ENCODE results near the gene ASB7.

Gene ASB7

GRCh38 chr15:100565591-100565990 lies 36.8 kb upstream of the ASB7 start:
- DNase-seq (ENCODE audit: low read depth): peak; percentile 38
- TF ChIP-seq POLR2A (IDR thresholded peaks at IDR 0.05; ENCODE audit: extremely low read depth, insufficient read length) (no peak), MYC (IDR thresholded peaks at IDR 0.05; ENCODE audit: low read depth, low read length) (no peak), MAX (IDR thresholded peaks at IDR 0.05; ENCODE audit: low read depth, low read length) (no peak)
- TF ChIP-seq, protein P1, sequence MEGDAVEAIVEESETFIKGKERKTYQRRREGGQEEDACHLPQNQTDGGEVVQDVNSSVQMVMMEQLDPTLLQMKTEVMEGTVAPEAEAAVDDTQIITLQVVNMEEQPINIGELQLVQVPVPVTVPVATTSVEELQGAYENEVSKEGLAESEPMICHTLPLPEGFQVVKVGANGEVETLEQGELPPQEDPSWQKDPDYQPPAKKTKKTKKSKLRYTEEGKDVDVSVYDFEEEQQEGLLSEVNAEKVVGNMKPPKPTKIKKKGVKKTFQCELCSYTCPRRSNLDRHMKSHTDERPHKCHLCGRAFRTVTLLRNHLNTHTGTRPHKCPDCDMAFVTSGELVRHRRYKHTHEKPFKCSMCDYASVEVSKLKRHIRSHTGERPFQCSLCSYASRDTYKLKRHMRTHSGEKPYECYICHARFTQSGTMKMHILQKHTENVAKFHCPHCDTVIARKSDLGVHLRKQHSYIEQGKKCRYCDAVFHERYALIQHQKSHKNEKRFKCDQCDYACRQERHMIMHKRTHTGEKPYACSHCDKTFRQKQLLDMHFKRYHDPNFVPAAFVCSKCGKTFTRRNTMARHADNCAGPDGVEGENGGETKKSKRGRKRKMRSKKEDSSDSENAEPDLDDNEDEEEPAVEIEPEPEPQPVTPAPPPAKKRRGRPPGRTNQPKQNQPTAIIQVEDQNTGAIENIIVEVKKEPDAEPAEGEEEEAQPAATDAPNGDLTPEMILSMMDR (IDR thresholded peaks at IDR 0.05; ENCODE audit: low read depth, low read length): no peak
- no peak overlapping the region for H3K4me3 ChIP-seq (ENCODE audit: low read depth, low read length)

DNA sequence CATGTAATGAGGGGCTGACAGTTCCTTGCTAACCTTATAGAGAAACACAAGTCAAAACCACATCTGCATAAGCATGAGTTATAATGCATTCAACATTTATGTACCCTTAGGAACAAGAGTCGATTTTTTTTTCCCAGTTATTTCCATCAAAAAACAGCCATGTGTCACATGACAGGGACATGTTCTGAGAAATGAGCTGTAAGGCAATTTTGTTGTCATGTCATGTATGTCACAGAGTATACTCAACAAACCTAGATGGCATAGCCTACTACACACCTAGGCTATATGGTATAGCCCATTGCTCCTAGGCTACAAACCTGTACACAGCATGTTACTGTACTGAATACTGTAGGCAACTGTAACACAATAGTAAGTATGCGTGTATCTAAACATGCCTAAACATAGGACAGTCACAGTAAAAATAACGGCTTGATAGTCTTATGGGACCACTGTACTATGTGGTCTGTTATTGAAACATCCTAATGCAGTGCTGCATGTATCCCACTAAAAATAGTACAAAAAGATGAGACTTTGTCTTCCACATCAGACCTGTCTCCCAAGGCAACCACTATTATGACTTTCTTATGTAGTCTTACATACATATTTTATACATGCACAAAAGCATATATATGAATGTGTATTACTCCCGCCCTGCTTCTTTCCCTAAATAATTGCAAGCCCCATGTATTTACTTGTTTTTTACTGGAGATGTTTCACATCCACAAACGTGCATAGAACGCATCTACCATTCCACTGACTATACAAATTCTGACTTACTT lies 35.4 kb upstream of the ASB7 start:
- TF ChIP-seq, protein P1 (IDR thresholded peaks at IDR 0.05; ENCODE audit: low read depth, low read length): no peak
- TF ChIP-seq POLR2A (IDR thresholded peaks at IDR 0.05; ENCODE audit: extremely low read depth, insufficient read length) (no peak), MAX (IDR thresholded peaks at IDR 0.05; ENCODE audit: low read depth, low read length) (no peak), MYC (IDR thresholded peaks at IDR 0.05; ENCODE audit: low read depth, low read length) (no peak)
- no peak for DNase-seq (ENCODE audit: low read depth)
- no peak overlapping the region for H3K4me3 ChIP-seq (ENCODE audit: low read depth, low read length)

- DNase-seq (ENCODE audit: low read depth): no peak
- no peak overlapping the region for H3K4me3 ChIP-seq (ENCODE audit: low read depth, low read length)
- no peak for TF ChIP-seq POLR2A (IDR thresholded peaks at IDR 0.05; ENCODE audit: extremely low read depth, insufficient read length)
- TF ChIP-seq MYC (IDR thresholded peaks at IDR 0.05; ENCODE audit: low read depth, low read length): no peak
- no peak for TF ChIP-seq MAX (IDR thresholded peaks at IDR 0.05; ENCODE audit: low read depth, low read length)
- TF ChIP-seq, protein P1 (IDR thresholded peaks at IDR 0.05; ENCODE audit: low read depth, low read length): no peak
These were observed 33.0 kb upstream of the ASB7 start for GRCh38 chr15:100569391-100569790.

DNA sequence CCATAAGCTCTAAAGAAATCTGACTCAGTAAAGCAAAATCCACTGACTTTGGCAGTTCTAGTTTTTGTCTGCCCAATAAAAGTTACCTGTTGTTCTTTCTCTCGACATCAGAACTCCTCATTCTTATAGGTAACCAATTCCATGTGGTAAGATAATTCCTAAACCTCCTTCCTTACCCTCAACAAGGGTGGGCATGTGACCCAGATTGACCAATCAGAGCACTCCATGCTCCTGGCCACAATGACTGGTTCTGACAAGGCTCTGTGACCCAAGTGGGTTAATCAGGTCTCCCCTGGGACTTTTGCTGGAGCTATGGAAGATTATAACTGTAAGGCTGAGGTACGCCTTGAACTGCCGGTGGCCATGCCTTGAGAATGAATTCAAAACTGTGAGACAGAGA lies 32.1 kb upstream of the ASB7 start:
- TF ChIP-seq MYC (IDR thresholded peaks at IDR 0.05; ENCODE audit: low read depth, low read length): no peak
- H3K4me3 ChIP-seq (ENCODE audit: low read depth, low read length): no peak overlapping the region
- no peak for DNase-seq (ENCODE audit: low read depth)

DNA sequence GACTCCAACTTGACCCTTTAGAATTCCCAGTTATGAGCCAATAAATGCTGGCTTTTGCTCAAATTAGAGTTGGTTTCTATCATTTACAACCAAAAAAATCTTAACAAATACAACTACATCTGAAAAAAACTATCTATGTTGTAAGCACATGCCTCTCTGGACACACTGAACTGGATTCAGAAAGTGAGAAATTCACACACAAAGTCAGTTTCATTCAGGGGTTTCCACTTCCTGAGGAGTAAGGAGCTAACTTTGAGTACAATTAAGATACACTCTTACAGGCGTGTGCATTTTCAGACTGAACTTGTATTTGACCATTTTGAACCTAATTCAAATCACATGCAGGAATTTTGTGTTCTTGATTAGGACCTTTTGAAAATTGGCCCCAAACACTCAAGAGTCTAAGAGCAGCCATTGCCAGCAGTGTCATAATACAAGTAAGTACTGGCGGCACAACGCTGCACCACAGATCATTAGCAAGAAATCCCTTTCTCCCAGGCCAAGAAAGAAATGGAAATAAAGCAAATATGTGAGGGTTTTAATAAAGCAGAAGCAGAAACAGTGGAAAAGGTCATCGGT lies 31.6 kb upstream of the ASB7 start:
- DNase-seq (ENCODE audit: low read depth): no peak
- no peak overlapping the region for H3K4me3 ChIP-seq (ENCODE audit: low read depth, low read length)
- no peak for TF ChIP-seq MAX (IDR thresholded peaks at IDR 0.05; ENCODE audit: low read depth, low read length)
- TF ChIP-seq POLR2A (IDR thresholded peaks at IDR 0.05; ENCODE audit: extremely low read depth, insufficient read length): no peak
- TF ChIP-seq, protein P1 (IDR thresholded peaks at IDR 0.05; ENCODE audit: low read depth, low read length): no peak
- no peak for TF ChIP-seq MYC (IDR thresholded peaks at IDR 0.05; ENCODE audit: low read depth, low read length)

GRCh38 chr15:100571592-100572167 lies 30.7 kb upstream of the ASB7 start:
- no peak for DNase-seq (ENCODE audit: low read depth)
- no peak overlapping the region for H3K4me3 ChIP-seq (ENCODE audit: low read depth, low read length)
- TF ChIP-seq POLR2A (IDR thresholded peaks at IDR 0.05; ENCODE audit: extremely low read depth, insufficient read length) (no peak), MYC (IDR thresholded peaks at IDR 0.05; ENCODE audit: low read depth, low read length) (no peak), MAX (IDR thresholded peaks at IDR 0.05; ENCODE audit: low read depth, low read length) (no peak)
- TF ChIP-seq, protein P1 (IDR thresholded peaks at IDR 0.05; ENCODE audit: low read depth, low read length): no peak

Data from NB4 (cell line).